H1 (cell line): ENCODE results near the gene HIC1. TPM values are rescaled to one million over a fixed set of nuclear protein-coding genes. Genes with fewer than 3 reads are reported as not detected.

Experiments
- ASH2L ChIP-seq: fragments of 200-600, 300-600 bp; sonication (generic); IDR thresholded peaks from one replicate; pipeline ENCODE4 v1.7.1; 2017; ENCODE audit warnings: low read length
- ATF2 ChIP-seq: IDR thresholded peaks from 2 replicates; pipeline ENCODE4 v1.6.1; 2012; ENCODE audit warnings: low read length, inconsistent platforms
- GABPA ChIP-seq: IDR thresholded peaks from 2 replicates; pipeline ENCODE4 v1.6.1; 2011; ENCODE audit warnings: mild to moderate bottlenecking, low read length, moderate library complexity, borderline replicate concordance; ENCODE audit not compliant: insufficient read depth
- SUZ12 ChIP-seq: fragments of 200-600 bp; sonication (generic); IDR thresholded peaks from 2 replicates; pipeline ENCODE4 v1.6.1; 2012; ENCODE audit warnings: mild to moderate bottlenecking, inconsistent platforms, low read length, moderate library complexity, mixed read lengths
- polyA plus RNA-seq, 7 experiments: library from polyadenylated mRNA; depleted of rRNA in 3 of 7; stranded (reverse) in 5 of 7; unstranded in 2 of 7; fragments of >200 nt in 5 of 7; fragments of 200-250 nt in 2 of 7; gene quantifications; 1 replicate in 5 of 7; 2 replicates in 1 of 7; 4 replicates in 1 of 7; pipeline versions ENCODE4 v1.2.1 to v1.2.3, GENCODE V29; 2011 to 2013; ENCODE audit warnings: missing spikeins in 2 of 7, mixed read lengths in 2 of 7
- total RNA-seq: library from RNA; stranded (reverse); fragmentation: NEBNext Ultra II Directional; extraction: Animal tissue kit (Norgen Biotek cat#: 25700); gene quantifications from 2 replicates; pipeline ENCODE4 v1.2.1, GENCODE V29; 2021

Gene HIC1
- total and polyA plus RNA-seq, 2 of the 8 experiments (the other 6 are each of a cell fraction or from before 2014, with no cell fraction given), result 0.06 to 0.09 TPM

DNA sequence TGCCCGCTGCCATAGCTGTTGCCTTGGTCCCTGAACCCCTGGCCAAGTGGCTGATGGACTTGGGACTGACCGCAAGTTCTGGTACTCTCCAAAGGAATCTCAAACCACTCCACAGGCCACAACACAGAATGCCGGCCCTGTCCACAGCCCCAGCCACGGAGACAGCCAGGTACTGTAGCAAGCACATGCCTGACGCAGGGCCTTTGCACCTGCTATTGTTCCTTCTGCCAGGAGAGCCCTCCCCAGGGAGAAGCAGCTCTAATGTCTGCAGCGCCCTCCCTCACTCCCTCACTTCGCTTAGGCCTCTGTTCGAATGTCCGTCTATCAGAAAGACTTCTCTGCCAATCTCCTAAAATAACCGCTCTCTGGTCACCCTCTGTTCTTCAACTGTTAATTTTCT, 45.2 kb upstream of the HIC1 start (continued):
- TF ChIP-seq SUZ12 (no peak), ASH2L (no peak), GABPA (no peak), ATF2 (no peak)
